HEK293 (cell line): ENCODE data around the gene KIAA1671.

Experiments
- CTCF ChIA-PET: fragments of 350-600 bp; formaldehyde crosslinking; extraction: SDS; loops from one replicate; lab custom pipeline; 2021; ENCODE audit warnings: antibody characterized with exemption; lab: Yijun Ruan, JAX
- POLR2A ChIA-PET: fragments of 300-600 bp; formaldehyde crosslinking; extraction: SDS; loops from one replicate; lab custom pipeline; 2020; ENCODE audit warnings: antibody characterized with exemption, inconsistent platforms; lab: Yijun Ruan, JAX
- H3K27ac ChIP-seq: fragments of 200-500 bp; sonication (Bioruptor generic); 2 replicates; pipeline ENCODE4 v1.5.1; 2014; ENCODE audit warnings: low read depth, low read length, control low read depth, inconsistent platforms; ENCODE audit errors: extremely low read depth
- H3K36me3 ChIP-seq, 2 experiments: fragments of 200-500 bp in 1 of 2; sonication (Bioruptor generic) in 1 of 2; 1 replicate in 1 of 2; 2 replicates in 1 of 2; pipeline ENCODE4 v1.5.1; 2014 to 2017; ENCODE audit warnings: inconsistent platforms in 2 of 2, low read length in 2 of 2; ENCODE audit not compliant: control insufficient read depth in 2 of 2, insufficient read depth in 1 of 2
- H3K4me1 ChIP-seq: fragments of 200-500 bp; sonication (Bioruptor generic); 2 replicates; pipeline ENCODE4 v1.5.1; 2014; ENCODE audit warnings: mild to moderate bottlenecking, low read length, inconsistent platforms; ENCODE audit not compliant: control insufficient read depth, insufficient read depth
- H3K4me3 ChIP-seq: 2 replicates; pipeline ENCODE4 v1.5.1; 2011; ENCODE audit warnings: low read depth, mild to moderate bottlenecking, control low read depth, low read length, moderate library complexity
- H3K9me3 ChIP-seq: fragments of 200-500 bp; sonication (Bioruptor generic); 2 replicates; pipeline ENCODE4 v1.5.1; 2014; ENCODE audit warnings: low read depth, low read length, inconsistent platforms; ENCODE audit not compliant: control insufficient read depth, insufficient read depth
- CTCF ChIP-seq: fragments of 450-650 bp; formaldehyde crosslinking; IDR thresholded peaks from 2 replicates; pipeline ENCODE4 v1.5.1; 2016; ENCODE audit warnings: missing biosample characterization, missing genetic modification characterization
- GLIS1 ChIP-seq: fragments of 450-650 bp; formaldehyde crosslinking; IDR thresholded peaks from 2 replicates; pipeline ENCODE4 v1.5.1; 2016; ENCODE audit warnings: missing biosample characterization, missing genetic modification characterization
- HOXD13 ChIP-seq: sonication (generic); formaldehyde crosslinking; IDR thresholded peaks from 2 replicates; pipeline ENCODE4 v1.8.0; 2022; ENCODE audit warnings: missing genetic modification reagents, borderline replicate concordance
- INSM2 ChIP-seq: fragments of 450-650 bp; formaldehyde crosslinking; IDR thresholded peaks from 2 replicates; pipeline ENCODE4 v1.5.1; 2016; ENCODE audit warnings: missing biosample characterization, missing genetic modification characterization
- SCRT2 ChIP-seq: fragments of 450-650 bp; formaldehyde crosslinking; IDR thresholded peaks from 2 replicates; pipeline ENCODE4 v1.5.1; 2016; ENCODE audit warnings: missing biosample characterization, missing genetic modification characterization
- TCF7L2 ChIP-seq: IDR thresholded peaks from 2 replicates; pipeline ENCODE4 v1.6.1; 2011; ENCODE audit warnings: low read depth, mild to moderate bottlenecking, inconsistent platforms, low read length, moderate library complexity, borderline replicate concordance
- WT1 ChIP-seq: fragments of 450-650 bp; formaldehyde crosslinking; IDR thresholded peaks from 2 replicates; pipeline ENCODE4 v1.5.1; 2016; ENCODE audit warnings: missing biosample characterization, missing genetic modification characterization
- ZBTB11 ChIP-seq: fragments of 450-650 bp; formaldehyde crosslinking; conservative IDR thresholded peaks from 2 replicates; pipeline ENCODE4 v1.5.1; 2016; ENCODE audit warnings: low read depth, missing biosample characterization, missing genetic modification characterization
- ZFP3 ChIP-seq: fragments of 450-650 bp; formaldehyde crosslinking; IDR thresholded peaks from 2 replicates; pipeline ENCODE4 v1.5.1; 2016; ENCODE audit warnings: low read depth, missing biosample characterization, missing genetic modification characterization
- ZNF148 ChIP-seq: fragments of 450-650 bp; formaldehyde crosslinking; IDR thresholded peaks from 2 replicates; pipeline ENCODE4 v1.5.0; 2017; ENCODE audit warnings: missing biosample characterization, missing genetic modification characterization, borderline replicate concordance
- ZNF16 ChIP-seq: fragments of 450-650 bp; formaldehyde crosslinking; IDR thresholded peaks from 2 replicates; pipeline ENCODE4 v1.5.1; 2016; ENCODE audit warnings: low read depth, missing biosample characterization, missing genetic modification characterization
- ZNF174 ChIP-seq: fragments of 450-650 bp; formaldehyde crosslinking; IDR thresholded peaks from 2 replicates; pipeline ENCODE4 v1.5.0; 2017; ENCODE audit warnings: missing biosample characterization, mild to moderate bottlenecking, missing genetic modification characterization
- ZNF23 ChIP-seq: fragments of 450-650 bp; formaldehyde crosslinking; IDR thresholded peaks from 2 replicates; pipeline ENCODE4 v1.5.1; 2016; ENCODE audit warnings: missing biosample characterization, missing genetic modification characterization, borderline replicate concordance
- ZNF248 ChIP-seq: fragments of 450-650 bp; formaldehyde crosslinking; IDR thresholded peaks from 2 replicates; pipeline ENCODE4 v1.5.1; 2017; ENCODE audit warnings: missing biosample characterization, missing genetic modification characterization
- ZNF37A ChIP-seq: fragments of 450-650 bp; IDR thresholded peaks from 2 replicates; pipeline ENCODE4 v1.5.1; 2018; ENCODE audit warnings: missing biosample characterization, missing genetic modification characterization
- ZNF394 ChIP-seq: fragments of 450-650 bp; formaldehyde crosslinking; IDR thresholded peaks from 2 replicates; pipeline ENCODE4 v1.5.1; 2016; ENCODE audit warnings: missing biosample characterization, missing genetic modification characterization, mild to moderate bottlenecking, moderate library complexity, borderline replicate concordance
- ZNF398 ChIP-seq: fragments of 450-650 bp; formaldehyde crosslinking; IDR thresholded peaks from 2 replicates; pipeline ENCODE4 v1.5.1; 2017; ENCODE audit warnings: missing biosample characterization, missing genetic modification characterization
- ZNF416 ChIP-seq: fragments of 450-650 bp; formaldehyde crosslinking; IDR thresholded peaks from 2 replicates; pipeline ENCODE4 v1.5.1; 2016; ENCODE audit warnings: missing biosample characterization, missing genetic modification characterization
- ZNF664 ChIP-seq: fragments of 450-650 bp; formaldehyde crosslinking; IDR thresholded peaks from 2 replicates; pipeline ENCODE4 v1.5.1; 2016; ENCODE audit warnings: missing biosample characterization, missing genetic modification characterization
- ZNF692 ChIP-seq: fragments of 450-650 bp; formaldehyde crosslinking; IDR thresholded peaks from 2 replicates; pipeline ENCODE4 v1.5.1; 2016; ENCODE audit warnings: missing biosample characterization, missing genetic modification characterization
- ZSCAN16 ChIP-seq: fragments of 450-650 bp; formaldehyde crosslinking; IDR thresholded peaks from 2 replicates; pipeline ENCODE4 v1.5.1; 2016; ENCODE audit warnings: missing biosample characterization, missing genetic modification characterization

The KIAA1671 gene

GRCh38 chr22:25054943-25055511, 102.5 kb downstream of the KIAA1671 start (continued):
- TF ChIP-seq ZBTB11 (no peak), ZFP3 (tag by site-specific recombination) (no peak), INSM2 (no peak), ZNF416 (tag by site-specific recombination) (no peak), ZNF174 (no peak), ZNF37A (tag by site-specific recombination) (no peak)

- POLR2A ChIA-PET: interaction anchor here (0.7 kb wide), 1 partner anchor 120 kb away, joined by 4 read pairs; no protein-coding TSS in a partner anchor
- H3K4me1 ChIP-seq: no peaks in the 10 kb centered on the region
- CTCF ChIA-PET: interaction anchor here (0.5 to 15.6 kb wide), 39 partner anchors 9 to 313 kb away, joined by 3 to 300 read pairs (median 4); no protein-coding TSS in a partner anchor
- no peaks in the 10 kb centered on the region for H3K9me3 ChIP-seq
- H3K4me3 ChIP-seq: no peak overlapping the region
- no peak overlapping the region for H3K27ac ChIP-seq
- H3K36me3 ChIP-seq: peaks cover 0 to 2% of the 10 kb centered on the region in 2 experiments; a peak in 2 of 3 replicates
- TF ChIP-seq ZNF692 (0 out of 2 replicates have a peak, but pooled peaks have one; percentile 27), SCRT2 (tag by site-specific recombination) (peak; percentile 99), GLIS1 (tag by site-specific recombination) (peak; percentile 83), TCF7L2 (no peak), ZNF394 (tag by site-specific recombination) (no peak), ZNF398 (tag by site-specific recombination) (no peak), ZNF664 (tag by site-specific recombination) (no peak), ZNF148 (tag by site-specific recombination) (no peak), ZNF23 (no peak), CTCF (tag by site-specific recombination) (peak; percentile 92), WT1 (tag by site-specific recombination) (0 out of 2 replicates have a peak, but pooled peaks have one; percentile 25), ZNF174 (no peak), HOXD13 (CRISPR knock-in tag) (no peak), ZNF16 (tag by site-specific recombination) (no peak), ZNF248 (tag by site-specific recombination) (no peak), ZSCAN16 (no peak)
Measured at GRCh38 chr22:25057013-25057881, 104.7 kb downstream of the KIAA1671 start.
